DMS114 treated with DMSO at 0.1 percent for 48 hours (cell line): ENCODE measurements around the gene PRR18.

Source experiments
- DNase-seq: peaks from one replicate; lab custom pipeline; 2025; ENCODE audit not compliant: unreplicated experiment; lab: John Stamatoyannopoulos, UW

Gene PRR18

DNA sequence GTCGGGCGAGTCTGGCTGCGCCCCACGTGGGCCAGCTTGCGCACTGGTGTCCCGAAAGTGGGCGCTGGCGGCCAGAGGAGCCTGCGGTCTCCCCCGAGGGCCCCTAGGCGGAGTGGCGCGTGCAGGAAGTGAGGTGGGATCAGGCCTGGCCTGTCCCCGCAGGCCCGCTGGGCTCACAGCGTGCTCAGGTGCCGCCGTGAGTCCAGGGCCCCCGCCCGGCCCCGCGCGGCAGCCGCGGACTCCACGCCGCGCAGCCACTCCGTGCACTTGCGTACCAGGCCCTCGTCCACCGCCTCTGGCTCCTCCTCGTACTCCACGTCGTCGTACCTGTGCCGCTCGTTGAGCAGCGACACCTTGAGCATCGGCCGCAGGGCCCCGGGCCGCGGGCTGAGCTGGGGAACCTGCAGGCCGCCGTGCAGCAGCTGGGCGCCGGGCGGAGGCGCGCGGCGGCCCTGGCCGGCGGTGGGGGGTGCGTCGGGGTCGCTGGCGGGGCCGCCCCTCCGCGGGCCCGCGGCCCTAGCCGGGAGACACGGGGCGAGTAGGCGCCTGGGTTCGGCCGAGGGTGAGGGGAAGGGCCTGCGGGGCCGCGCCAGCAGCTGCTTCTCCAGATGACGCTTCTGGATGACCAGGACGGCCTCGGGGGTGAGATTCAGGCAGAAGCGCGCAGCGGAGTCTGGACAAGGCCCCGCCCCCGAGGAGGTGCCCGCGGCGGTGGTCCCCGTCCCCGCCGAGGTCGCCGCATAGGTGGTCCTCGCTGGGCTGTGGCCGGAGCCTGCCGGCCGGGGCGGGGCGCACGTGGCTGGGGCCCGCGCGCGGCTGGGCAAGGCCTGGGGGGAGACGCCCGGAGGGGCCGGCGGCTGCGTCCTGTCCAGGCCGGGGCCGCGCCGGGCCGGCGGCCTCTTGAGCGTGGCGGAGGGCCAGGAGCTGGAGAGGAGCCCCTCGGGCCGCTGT lies 835 bp downstream of the PRR18 start:
- DNase-seq: no peak

DNA sequence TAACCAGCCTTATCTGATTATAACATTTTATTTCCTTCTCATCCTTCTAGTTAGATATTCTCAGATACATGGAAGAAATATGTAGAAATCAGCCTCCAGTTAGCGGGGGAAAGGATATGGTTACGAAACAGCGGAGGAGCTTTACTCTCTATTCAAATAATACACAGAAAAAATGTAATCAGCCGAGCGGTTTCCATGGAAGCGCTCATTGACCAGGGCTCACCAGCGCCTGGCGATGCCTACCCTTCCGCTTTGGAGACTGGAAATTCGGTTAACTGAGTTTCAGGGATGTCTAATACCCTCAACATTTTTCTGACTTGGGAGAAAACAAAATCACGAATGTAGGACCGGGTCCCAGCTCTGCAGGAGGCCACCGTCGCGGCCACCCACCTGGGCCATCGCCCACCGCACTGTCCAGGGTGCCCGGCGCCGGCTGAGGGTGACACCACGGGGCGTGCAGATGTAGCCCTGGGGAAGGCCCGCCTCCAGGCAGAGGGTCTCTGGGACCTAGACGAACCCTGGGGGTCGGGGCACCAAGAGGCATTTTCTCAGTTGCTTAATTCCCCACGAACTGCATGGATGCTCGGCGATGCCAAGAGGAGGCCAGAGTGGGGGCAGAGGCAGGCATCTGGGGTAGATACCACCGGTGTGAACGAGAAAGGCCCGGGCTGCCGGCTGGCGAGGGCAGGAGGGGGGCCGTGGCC lies 1.7 kb downstream of the PRR18 start:
- DNase-seq: no peak

DNA sequence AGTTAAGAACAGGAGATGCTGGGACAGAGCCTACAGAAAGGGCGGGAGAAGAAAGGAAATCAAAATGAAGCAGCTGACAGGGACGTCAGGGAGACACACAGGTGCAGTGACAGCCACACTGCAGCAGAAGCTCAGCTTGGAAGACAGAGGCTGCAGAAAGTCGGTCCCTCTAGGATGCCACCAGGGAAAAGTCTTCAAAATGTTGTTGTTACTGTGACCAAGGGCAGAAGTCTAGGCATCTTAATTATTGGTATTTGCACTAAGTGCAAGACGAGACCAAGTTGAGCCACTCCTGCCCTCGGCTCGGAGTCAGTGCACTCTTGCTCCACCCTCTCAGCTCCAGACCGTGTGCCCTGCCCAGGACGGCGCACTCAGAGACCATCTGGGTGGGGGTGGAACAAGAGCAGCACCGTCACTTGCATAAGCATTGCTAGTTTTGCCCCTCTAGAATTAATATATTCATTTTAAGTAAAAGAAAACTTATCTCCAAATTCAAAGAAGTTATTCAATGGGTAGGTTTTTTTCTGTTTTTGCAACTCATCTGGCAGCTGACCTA lies 2.6 kb downstream of the PRR18 start:
- no peak for DNase-seq

DNA sequence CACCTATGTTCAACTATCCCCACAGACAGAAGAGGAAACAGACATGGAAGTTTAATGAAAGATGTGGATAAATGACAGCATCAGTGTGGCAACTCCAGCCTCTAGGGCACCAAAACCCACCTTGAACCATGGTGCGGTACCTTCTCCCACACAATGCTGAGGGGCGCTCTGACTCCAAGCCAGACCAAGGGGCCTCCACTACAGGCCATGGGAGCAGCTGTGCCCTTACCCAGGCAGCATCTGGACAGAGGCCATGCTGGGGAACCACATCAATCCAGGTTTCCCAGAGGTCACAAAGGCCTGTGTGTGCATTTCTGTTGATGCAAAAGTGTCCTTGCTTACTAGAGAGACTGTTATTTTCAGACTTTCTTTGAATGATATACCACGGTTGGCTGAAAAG lies 4.1 kb downstream of the PRR18 start:
- DNase-seq: no peak

DNA sequence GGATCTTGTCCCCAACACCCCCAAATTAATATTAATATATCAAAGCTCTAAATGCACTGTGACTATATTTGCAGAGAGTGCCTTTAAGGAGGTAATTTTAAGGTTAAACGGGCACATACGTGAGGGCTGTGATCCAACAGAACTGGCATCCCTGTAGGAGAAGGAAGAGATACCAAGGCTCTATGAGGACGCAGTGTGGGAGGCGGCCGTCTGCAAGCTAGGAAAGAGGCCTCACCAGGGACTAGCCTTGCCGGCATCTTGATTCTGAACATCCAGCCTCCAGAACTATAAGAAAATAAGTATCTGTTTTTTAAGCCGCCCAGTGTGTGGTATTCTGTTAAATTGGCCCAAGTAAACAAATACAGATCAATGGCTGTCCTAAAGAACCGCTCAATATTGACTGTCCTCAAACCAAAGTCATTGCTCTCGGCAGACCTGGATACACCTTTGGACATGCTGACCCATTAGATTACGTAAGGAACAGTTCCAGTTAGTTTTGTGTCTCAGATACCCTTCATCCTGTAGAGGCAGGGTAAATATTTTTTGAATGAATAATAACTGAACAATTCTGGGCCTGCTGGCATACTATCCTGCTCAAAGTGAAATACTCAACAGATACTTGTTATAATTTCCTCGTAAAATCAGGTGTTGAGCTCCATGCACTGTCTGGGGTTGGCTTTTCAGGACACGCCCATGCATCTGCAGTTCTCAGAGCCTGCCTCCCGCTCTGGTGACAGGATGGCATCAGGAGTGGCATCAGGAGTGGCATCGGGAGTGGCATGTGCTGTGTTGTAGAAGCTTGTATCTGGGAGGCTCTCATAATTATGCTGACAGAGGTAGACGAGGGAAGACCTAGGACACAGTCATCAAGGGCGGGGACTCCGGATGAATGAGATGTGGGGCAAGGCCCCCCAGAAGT lies 6.3 kb downstream of the PRR18 start:
- no peak for DNase-seq

DNA sequence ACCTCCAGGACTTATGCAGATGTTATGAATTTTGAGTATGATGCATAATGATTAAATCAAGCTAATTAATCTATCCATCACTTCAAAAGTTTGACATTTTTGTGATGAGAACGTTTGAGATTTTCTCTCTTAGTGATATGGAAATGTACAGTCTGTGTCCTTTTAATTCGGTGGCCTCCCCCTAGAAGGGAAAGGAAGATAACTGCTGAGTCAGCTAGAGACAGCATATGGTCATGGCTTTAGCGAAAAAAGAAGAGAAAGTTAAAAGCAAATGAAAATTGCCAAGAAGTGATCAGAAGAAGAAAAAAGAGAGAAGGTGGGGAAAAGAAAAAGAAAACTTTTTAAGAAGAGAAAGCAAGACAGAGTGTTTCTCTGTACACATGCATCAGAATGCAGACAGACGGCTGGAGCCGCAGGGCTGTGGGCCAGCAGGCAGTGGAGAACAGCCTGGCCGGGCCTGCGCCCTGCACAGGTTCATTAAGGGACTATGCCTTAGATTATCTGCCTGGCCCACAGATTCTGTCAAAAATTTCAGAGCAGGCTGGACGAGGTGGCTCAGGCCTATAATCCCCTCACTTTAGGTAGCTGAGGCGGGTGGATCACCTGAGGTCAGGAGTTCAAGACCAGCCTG lies 7.7 kb downstream of the PRR18 start:
- no peak for DNase-seq

DNA sequence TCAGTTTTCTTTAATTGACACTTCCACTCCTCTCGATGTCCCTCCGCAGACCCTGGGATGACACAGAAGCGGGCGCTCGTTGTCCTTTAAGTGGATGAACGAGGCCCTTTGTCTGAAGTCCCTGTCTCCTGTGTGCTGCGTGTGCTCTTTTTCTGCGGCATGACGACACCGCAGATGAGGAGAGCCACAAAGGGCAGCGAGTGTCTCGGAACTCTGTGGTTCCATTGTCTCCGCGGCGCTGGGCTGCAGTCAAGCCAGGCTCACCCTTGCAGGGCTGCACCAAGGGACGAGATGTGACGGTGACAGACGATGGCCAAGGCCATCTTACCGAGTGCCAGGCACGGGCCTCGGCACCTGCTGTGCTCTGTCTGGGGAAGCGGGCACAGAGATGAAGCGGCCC lies 10.6 kb downstream of the PRR18 start:
- DNase-seq: no peak

DNA sequence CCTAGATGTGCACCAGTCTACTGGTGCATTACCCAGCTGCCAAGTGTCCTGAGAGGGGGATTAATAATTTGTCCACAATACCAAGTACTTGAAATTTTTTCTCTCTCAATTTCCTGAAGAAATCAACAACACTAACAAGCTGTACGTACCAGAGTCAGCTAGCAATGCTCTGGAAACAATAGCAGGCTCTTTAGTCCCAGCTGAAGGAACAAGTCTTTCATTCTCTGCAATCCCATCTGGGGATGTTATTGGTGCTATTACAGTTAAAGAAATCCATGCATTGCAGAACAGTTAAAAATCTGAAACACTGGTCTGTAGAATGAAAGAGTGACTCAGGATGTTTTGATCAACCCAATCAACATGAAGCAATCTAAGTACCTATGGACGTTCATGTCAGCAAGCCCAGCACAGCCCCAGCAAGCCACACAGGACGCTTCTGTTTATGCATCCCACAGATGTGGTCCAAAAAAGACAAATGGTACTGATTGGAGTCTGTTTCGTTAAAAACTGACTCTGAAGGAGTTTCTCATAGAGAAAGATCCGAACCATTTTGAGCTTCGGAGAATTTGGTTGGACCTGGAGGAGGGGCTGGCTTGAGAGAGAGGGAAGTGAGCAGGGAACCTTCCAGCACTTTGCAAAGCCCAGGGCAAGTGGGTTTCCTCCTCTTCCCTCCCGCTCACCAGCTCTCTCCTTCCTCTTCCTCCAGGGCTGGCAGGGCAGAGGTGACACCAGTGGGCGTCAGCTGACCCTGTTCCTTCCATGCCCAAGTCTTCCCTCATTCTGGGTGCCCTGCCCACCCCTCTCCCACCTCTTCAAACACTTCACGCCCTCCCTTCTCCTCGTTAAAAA lies 11.9 kb downstream of the PRR18 start:
- no peak for DNase-seq

DNA sequence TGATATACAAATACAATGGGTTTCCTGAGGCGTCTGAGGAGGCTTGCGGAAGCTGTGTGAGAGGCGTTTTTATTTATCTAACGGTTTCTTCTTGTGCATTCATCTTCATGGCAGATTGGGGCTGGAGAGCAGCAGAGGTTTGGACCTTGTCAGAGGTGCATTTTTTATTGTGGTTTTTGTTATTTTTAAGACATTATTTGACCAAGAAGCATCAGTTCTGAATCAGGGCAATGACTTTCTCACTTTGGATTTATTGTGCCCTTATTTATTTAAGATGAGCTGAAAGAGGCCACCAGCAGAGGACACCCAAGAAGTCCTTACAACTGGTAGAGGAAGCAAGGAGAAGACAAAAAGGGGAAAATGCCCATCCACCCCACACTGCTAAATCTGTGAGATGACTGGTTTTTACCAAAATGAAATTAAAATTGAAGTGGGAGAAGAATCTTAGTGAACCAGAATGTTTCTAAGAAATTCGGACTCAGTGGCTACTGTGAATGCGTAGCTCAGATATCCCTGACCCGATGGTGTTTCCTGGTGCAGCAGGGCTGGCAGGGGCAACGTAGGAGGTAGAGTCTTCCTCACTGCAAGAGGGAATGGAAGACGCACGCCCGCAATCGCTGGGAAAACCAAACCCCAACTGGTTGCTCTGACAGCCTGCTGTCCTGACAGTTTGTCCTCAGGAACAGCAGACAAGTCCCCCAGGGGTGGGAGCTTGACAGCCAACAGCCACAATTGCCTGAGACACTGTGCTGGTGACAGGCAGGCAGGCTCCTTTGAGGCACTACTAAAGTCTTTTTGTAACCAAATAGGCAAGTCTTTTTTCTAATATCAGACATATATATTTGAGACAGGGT lies 14.2 kb downstream of the PRR18 start:
- DNase-seq: no peak

DNA sequence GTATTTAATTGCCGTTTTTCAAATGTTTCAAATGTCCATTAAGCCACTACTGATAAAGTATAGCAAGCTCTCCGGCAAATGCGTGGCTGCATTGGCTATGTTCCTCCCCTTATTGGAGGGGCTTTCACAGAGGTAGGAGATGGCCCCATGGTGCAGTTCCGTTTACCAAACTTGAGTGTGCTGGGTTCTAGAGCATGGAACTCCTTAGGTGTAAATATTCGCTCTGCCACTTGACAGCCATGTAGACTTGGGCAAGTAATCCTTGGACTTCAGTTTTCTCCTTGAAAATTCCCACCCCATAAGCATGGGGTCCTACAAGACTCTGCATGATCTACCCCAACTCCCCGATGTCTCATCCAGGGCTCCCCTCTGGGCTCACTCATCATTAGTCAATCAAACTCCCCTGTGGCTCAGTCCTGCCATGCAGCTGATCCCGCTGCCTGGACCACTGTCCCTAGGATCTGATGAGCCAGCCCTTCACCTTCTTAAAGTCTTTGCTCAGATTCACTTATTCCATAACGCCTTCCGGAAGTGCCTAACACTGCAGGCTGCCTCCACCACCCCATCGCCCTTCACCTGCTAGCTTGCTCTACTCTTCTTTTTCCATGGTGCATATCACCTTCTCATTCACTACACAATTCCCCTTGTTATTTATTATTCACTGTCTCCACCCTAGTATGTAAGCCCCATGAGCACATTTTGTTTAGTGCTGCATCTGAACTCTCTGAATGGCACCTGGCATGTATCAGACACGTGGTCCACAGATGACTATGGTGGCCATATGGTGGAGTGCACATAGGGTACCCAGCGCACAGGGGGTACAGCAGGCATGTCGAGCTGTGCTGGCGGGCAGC lies 18.8 kb downstream of the PRR18 start:
- no peak for DNase-seq

DNA sequence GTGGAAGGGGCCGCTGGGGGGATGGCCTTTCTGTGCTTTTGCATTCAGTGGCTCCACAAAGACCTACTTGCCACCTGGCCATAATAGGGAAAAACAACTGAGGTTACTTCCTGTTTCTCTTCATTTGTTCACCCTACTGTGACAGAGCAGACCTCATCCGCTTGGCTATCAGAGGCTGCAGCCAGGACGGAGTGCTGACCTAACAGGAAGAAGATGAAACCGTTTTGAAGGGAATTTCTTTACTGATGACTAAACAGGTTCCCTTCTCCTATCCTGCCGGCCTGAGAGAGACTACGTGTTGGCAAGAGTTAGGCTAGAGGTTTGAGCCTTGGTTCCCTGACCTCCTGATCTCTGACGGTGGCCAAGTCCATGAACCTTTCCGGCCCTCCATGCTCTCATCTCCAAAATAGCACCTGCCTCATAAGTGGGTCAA lies 21.3 kb downstream of the PRR18 start:
- DNase-seq: no peak

DNA sequence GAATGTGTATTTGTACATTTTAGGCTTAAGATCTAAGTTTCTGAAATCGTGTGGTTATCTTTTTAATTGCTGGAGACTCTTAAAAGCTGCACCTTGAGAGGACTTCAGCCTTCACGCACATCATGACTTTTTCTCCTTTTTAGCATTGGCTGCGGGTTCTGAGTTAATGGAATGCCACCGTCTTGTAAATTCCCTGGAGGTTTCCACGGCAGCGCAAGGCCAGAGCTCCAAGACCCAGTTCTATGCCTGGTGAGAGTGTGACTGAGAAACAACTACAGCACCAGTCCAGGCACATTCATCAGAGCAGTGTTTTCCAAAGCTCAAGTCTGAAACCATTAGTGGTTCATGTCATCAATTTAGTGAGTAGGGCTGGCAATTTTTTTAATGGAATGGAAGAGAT lies 23.0 kb downstream of the PRR18 start:
- no peak for DNase-seq

DNA sequence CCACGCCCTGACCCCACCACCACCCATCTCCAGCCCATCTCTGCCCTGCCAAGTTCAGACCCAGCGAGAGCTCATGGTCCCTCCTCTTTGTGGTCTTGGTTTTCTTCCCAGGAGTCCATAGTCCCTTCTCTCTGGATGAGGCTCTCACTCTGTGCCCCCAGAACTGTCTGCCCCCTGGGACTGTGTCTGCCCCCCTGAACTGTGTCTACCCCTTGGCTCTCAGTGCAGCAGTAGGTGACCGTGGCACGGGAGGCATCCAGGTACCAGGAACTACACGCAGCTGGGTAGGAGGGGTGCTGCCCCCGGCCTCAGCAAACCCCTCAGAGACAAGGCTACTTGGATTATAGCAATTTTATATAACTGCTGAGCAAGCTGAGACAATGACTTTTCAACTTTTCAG lies 23.6 kb downstream of the PRR18 start:
- DNase-seq: no peak

DNA sequence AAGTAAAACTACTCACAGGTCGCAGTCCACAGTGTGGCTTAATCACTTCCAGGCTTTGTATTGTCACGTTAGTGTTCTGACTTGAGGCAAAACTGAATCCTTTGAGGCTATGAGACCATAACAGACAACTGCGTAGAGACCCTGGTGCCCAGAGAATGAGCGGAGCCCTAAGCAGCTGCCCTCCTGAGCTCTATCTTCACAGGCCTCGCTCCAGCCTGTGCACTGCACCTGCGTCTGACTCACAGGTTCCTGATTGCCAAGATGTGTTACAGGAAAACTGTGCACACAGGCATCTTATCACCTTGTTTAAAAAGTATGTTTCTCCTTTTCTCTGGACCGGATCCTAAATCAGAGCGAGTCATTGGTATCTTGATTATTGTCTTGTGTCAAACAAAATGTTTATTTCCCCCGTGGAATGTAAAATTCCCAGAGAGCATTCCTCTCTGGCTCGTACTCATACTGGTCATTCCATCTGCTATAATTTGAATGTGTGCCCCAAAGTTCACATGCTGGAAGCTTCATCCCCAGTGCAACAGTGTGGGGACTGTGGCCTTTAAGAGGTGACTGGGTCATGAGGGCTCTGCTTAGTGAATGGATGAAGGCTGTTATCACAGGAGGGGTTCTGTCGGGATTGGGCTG lies 25.7 kb downstream of the PRR18 start:
- DNase-seq: no peak

DNA sequence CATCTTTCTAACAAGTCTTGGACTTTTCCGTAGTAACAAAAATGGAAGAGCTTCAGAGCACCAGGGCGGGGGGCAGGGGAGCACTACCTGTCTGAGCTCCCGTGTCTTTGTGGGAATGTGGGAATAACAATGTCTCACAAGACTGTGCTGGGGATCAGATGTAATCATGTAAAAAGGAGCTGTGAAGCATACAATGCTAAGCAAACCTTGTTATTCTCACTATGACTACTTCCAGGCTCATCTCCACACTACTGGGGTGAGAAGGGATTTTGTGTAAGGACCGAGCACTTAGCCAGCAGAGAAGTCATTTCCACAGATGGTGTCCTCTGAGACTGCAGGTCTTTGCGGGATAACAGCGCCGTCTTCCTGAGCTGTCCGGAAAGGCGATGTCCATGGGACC lies 27.1 kb downstream of the PRR18 start:
- DNase-seq: no peak

DNA sequence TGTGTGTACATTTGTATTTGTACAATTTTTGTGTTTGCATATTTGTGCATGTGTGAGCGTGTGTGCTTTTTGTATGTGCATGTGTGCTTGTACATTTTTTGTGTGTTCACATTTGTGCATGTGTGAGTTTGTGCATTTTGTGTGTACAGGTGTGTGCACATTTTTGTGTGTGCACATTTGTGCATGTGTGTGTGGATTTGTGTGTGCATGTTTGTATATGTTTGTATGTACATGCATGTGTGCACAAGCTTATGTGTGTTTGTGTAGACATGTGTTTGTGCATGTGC lies 28.9 kb downstream of the PRR18 start:
- DNase-seq: no peak

DNA sequence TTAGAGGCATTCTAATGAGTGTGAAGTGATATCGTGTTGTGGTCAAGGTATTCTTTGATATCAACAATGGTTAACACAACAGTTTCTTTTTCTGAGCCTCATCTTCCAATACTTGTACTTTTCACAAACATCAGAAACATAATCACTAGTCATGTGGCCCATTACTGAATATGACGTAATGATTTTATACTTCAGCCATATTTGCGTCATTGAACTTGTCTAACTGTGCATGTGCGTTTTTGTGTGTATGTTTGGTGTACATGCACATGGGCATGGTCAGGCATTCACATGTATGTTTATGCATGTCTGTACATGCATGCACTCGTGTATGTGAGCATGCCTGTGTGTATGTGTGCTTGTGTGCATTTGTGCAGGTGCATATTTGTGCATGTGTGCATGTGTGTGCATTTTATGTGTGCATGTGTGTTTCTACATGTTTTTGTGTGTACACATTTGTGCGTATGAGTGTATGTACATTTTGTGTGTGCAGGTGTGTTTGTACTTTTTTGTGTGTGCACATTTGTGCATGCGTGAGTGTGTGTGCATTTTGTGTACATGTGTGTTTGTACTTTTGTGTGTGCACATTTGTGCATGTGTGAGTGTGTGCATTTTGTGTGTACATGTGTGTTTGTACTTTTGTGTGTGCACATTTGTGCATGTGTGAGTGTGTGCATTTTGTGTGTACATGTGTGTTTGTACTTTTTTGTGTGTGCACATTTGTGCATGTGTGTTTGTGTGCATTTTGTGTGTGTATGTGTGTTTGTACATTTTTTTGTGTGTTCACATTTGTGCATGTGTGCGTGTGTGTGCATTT lies 29.4 kb downstream of the PRR18 start:
- no peak for DNase-seq
